GM21528 (cell line): Measurements from ENCODE around the gene FBXL7.
"Not testable (repeated sequence)": the region's sequence is repeated elsewhere in the genome, so short reads cannot be mapped to it uniquely, and the experiment has no call there.

Experiments
- ATAC-seq: cut with Tn5 transposase; IDR thresholded peaks from one replicate; pipeline ENCODE4 v1.9.1; 2021; ENCODE audit warnings: mild to moderate bottlenecking, moderate library complexity; ENCODE audit not compliant: unreplicated experiment, low FRiP score

FBXL7 gene

DNA sequence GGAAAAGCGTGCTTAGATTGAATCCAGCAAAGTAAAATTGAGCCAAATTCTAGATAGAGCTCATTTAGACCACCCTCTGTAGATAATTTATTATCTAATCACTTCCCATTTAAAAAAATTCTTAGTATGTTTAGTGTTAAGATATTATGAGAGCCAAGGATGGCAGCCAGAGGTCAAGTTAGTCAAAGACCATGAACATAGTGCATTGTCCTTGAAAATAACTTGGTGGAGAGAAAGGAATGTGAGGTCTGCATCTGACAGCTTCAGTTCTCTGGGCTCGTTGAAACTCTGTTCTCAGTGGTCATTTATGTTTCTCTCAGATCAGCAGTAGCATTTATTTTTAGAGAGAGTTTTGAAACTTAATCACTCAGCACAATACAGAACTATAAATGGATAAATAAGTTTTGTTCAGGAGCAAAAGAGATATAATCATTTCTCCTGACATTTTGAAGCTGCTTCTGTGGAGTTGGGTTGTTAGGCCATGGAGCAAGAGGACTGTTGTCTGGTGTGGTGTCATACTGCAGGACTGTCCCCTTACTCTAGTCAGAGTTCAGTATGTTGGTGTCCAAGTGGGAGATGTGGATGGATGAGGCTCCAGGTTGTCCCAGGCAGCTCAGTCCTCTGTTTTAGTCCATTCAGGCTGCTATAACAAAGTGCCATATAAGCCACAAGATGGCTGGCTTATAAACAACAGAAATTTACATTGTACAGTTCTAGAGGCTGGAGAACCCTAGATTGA, 337.7 kb downstream of the FBXL7 start:
- ATAC-seq, result no peak

DNA sequence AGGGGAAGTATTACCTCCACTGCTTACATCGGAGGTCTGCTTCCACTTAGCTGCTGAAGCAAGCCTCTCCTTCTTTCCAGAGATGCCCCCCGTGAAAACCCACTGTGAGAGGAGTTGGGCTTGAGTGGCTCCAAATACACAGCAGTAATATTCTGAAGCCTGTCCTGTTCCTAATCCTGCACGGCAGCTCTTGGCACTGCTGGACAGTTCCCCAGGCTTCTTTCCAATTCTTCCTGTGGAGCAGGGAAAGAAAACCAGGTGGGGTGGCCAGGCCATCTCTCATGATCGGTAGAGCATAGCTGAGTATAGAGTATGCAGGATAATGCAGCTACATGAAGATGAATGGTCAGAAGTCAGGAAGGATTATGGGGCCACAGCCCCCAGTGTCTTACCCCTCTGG, 344.3 kb downstream of the FBXL7 start:
- ATAC-seq, result no peak

DNA sequence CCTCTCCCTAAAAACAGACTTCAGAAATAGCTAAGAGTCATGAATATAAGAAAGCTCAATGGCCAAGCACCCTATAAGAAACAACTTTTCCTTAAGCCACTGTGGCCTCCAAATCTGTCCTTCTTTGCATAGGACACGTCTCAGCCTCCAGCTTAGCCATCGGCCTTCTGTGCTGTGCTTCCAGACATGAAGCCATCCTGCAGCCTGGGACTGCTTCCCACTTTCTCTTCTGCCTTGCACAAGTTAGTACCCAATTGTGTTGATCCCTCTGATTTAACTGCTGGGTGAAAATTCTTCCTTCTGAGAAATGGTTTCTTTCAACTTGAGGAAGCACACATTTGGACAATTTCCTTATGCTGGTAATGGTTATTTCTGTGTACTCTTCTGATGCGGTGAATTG, 344.9 kb downstream of the FBXL7 start:
- ATAC-seq, result no peak

DNA sequence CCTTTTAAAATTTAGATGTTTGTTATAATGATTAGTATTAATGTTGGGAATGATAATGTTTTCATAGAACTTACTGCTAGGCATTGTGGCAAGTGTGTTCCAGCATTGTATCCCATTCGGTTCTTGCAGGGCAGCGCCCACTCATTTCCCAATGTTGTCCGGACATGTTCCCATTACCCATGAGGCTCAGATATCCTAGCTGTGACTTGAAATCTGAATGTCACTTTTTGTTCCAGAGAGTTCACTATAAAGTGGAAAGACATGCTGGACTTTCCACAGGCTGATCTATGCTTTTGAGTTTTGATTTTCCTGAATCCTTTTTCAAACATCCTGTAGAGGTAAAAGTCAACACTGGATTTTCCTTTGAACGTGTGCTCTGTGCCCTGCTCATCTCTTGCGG, 350.6 kb downstream of the FBXL7 start:
- no peak for ATAC-seq

DNA sequence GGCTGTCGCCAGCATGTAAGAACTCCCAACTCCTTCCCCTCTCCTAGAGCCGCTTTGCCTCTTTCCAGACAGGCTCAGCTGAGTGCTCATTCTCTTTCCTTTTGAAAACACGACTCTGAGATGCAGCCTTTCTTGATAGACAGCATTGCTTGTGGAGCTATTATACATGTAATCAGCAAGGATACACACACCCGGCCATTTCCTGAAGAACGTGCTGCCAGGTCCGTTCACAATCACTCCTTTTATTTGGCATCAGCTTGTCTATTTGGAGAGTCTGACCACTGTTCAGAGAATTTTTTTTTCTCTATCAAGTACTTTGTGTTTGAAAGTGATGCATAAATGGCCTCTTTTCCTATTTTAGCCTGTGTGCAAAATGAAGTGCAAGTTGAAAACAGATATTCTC, 351.0 kb downstream of the FBXL7 start:
- no peak for ATAC-seq

DNA sequence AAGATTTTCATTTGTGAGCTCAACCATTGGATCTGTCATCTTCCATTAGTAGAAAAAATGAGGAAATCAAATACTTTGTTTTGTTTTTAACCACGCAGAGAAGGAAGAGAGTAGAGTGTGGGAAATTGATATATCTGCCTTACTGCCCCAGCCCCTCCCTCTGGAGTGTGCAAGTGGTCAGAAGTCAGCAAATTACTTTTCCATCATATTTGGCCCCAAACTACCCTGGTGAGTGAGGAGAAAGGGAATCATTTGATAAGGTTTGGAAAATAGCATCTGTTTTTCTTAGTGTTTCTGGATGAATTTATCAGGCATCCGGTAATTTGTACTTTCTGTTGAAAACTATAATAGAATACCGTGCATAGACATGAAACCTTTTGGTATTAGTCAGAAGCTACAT, 352.2 kb downstream of the FBXL7 start:
- no peak for ATAC-seq

DNA sequence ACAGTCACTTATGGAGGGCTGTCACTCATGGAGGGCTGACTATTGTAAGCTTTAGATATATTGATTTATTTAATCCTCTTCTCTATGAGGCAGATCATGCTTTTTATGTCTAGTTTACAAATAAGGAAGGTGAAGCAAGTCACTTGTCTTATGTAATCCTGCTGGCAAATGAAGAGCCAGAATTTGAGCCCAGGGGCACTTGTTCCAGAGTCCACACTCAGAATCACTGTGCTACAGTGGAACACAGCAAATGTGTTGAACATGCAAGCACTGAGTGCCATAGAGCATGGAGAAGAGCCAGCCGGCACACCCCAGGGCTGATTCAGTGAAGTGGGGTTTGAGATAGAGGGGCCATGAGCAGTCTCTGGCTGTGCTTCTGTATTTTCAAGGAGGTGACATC, 353.0 kb downstream of the FBXL7 start:
- no peak for ATAC-seq

DNA sequence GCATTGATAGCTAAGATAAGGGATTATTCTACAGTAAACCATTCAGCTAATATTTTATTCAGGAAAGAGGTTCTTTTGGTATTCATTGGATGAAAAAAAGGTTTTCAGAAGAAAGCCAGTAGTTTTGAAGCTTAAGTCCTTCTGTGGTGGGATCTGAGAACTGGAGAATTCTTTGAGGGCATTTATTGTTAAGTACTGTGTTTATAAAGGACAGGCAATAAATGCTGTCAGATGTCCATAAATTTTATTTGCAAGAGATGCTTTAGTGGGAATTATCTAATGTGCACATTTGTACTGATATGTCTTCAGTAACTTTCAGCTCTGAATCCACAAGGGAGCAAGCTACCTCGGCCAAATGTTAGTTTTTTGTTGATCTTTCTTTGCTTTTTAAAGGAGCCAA, 358.3 kb downstream of the FBXL7 start:
- ATAC-seq, result no peak

DNA sequence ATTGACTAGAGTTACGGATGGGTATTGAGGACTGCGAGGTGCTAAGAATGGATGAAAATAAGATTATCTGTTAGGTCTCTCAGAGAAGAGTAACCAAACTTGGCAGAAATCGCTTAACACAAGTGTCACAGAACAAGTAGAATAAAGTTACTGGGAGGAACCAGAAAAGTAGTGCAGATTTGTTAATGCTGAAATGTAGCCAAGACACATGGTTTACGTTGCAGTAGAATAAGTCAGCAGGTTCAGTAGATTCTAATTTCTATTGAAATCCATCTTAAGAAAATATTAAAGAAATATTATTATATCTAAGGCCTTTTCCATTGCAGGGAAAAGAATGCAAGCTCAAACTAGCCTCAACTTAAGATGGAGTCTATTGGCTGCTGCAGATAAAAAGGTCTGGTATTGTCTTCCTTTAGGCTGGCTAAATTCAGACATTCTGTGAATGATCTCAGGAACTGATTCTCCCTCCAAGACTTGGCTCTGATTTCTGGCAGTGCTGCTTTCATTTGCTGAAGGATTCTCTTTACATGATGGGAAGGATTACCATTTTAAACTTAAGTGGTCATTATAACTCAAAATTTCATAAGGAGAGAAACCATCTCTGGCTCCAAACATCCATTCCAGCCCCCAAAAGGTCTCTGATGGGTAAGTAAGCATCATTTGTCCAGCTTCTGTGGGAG, 364.7 kb downstream of the FBXL7 start:
- no peak for ATAC-seq

DNA sequence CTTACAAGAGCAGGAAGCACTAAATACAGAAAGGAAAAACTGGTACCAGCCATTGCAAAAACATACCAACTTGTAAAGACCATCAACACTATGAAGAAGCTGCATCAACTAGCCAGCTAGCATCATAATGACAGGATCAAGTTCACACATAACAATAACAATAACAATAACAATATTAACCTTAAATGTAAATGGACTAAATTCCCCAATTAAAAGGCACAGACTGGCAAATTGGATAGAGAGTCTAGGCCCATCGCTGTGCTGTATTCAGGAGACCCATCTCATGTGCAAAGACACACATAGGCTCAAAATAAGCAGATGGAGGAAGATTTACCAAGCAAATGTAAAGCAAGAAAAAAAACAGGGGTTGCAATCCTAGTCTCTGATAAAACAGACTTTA, 372.3 kb downstream of the FBXL7 start:
- ATAC-seq, result not testable (repeated sequence)

DNA sequence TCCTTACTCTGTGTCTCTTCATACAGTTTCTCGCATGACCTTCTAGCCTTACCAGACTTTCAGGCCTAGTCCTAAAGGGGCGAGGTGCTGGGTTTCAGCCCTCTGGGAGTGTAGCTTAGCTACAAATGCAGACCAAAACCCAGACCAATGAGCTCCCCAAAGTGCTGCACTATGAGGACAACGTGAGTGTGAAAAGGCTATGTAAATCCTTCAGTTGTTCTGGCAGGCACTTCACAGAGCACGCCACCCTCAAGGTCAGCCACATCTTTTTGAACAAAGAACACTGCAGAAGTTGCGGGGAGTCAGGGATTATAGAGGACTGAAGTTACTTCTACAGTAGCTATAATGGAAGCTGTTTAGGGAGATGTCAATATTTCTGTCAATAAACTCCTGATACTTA, 377.9 kb downstream of the FBXL7 start:
- no peak for ATAC-seq

DNA sequence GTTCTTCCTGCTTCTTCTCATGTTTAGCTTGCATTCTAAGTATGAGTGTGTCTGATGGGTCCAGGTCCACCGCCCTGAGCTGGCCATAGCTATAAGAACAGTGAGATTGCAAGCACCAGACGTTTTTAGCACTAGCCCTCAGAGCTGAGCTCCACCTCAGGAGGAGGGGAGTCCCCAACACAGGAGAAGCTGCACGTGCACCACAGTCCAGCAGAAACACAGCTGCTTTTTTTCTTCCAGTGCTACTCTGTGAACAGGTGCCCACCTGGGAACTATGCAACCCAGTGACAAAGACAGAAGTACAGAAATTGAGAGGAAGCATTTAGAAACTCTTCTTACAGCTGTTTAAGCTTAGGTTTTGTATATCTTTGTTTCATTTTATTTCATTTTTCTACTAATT, 380.2 kb downstream of the FBXL7 start:
- no peak for ATAC-seq

DNA sequence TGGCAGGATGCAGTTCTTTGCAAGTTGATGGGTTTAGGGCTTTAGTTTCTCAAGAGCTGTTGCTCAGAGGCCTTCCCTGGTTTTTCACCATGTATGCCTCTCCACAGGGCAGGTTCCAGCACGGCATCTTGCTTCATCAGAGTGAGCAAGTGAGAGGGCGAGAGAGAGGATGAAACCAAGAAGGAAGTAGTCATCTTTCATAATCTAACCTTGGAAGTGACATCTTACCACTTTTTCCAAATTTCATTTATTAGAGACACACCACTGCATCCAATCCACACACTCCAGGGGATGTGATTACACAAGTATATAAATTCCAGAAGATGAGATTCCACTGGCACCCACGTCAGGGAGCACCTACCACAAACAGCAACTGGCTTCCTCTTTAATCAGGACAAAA, 385.2 kb downstream of the FBXL7 start:
- ATAC-seq, result no peak

DNA sequence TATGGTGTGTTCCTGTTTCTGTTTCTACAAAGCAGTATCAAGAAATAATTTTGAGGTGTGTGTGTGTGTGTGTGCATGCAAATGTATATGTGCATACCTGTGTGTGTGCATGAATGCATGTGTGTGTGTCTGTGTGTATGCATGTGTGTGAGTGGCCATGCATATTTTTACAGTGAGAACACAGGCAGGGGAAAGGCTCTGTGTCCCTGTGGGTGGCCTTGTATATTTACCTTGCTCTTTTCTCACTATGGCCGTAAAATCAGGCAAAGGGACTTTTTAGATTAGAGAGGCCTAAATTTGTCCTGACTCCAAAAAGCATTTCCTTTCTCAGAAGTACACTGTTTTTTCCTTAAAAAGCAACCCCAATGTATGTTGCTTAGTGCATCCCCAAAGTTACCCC, 386.2 kb downstream of the FBXL7 start:
- no peak for ATAC-seq

DNA sequence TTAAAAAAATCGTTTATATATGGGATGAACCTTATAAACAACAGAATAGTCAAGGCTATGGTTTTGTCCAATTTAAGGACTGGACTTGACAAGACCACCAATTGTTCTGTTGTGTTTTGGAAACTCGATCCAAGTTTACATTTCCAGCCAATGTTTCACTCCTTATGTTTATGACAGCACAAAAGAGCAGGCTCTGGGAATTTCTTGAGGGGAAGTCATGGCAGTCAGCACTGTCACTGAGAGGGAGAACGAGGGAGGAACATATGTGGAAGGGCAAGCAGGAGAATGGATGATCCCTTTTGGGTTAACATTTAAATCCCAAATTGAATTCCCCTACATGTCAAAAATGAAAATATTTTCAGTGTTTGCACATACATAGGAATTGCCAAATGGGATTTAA, 387.1 kb downstream of the FBXL7 start:
- ATAC-seq, result no peak

DNA sequence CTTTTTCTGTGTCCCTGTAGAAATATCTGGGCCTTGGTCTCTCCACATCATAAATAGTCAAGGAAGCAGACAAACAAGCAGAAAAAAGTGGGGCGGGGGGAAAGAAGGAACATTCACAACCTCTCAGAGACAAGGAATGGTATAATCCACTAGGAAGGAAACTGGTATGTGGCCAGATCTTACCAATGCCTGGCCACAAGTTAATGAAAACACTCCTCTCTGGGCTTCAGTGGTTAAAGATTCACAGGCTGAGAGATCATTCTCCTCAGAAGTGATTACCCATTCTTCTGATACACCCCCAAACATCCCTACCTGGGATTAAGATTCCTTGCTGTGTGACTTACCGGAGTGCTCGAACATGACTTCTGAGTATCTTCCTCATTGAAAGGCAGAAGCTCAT, 389.0 kb downstream of the FBXL7 start:
- ATAC-seq, result no peak

DNA sequence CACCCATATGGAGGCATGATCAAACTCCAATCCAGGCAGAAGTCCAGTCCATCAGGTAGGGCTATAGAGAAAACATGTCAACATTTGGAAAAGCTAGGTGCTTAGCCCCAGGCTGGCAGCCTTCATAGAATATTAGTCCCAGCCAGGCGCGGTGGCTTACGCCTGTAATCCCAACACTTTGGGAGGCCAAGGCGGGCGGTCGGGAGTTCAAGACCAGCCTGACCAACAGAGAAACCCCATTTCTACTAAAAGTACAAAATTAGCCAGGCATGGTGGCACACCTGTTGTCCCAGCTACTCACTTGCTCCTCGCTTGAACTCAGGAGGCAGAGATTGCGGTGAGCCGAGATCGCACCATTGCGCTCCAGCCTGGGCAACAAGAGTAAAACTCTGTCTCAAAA, 393.9 kb downstream of the FBXL7 start:
- ATAC-seq, result no peak

DNA sequence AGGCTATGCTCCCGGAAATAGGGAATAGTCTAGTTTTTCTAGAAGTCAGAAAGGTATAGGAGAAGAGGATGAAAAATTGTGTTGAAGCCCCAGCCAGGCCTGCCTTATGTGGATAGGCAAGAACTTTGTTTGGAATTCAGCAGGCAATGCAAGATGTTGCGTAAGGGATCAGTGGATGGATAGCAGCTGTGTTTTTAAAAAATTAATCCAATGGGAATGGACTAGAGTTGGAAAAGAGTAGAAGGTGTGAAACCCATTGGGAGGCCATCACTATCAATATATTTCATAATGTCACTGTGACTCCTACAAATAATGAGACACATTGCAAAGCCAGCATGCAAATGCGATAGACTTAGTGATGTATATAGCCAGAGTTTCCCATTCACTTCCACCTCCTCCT, 397.7 kb downstream of the FBXL7 start:
- ATAC-seq, result no peak

DNA sequence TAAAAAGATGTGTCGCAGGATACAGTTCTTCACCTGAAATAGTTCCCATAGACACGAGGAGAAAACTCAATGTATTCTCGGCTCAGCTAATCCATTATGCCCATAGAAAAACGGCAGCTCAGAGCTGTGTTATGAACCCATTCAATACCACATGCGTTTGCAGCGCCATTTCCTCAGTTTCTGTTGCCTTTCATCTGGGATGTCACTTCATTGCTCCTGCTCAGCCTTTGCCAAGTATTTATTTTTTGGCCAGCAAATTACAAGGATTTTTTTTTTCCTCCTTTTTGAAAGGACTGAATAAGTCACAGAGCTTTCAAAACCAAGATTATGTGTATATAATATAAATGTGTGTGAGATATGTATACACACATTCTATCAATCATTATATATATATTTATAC, 398.7 kb downstream of the FBXL7 start:
- ATAC-seq, result no peak

DNA sequence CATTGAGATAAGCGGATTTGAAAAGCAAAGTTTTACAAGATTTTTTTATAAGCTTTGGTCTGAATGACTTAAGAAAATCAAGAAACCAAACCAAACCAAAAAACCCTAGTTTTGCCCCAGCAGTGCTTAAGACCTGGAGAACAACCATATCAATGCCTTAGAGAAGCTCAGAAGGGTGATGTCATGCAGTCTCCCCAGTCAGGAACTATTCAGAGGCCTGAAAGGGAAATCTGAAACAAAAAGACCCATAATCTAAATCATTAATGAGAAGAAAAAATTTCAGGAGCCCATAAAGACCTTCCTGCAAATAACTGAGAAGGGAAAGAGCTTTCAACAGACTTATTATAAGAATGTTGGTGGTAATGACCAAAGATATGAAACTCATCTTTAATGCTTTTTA, 399.5 kb downstream of the FBXL7 start:
- no peak for ATAC-seq

DNA sequence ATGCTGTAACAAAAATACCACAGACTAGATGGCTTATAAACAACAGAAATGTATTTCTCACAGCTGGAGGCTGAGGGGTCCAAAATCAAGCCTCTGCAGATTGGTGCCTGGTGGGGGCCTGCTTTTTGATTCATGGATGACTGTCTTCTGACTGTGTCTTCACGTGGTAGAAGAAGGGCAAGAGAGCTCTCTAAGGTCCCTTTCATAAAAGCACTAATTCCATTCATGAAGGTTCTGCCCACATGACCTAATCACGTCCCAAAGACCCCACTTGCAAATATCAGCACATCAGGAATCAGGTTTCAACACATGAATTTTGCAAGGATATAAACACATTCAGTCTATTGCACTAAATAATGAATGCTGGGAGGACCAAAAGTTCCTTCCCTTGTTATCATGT, 401.2 kb downstream of the FBXL7 start:
- ATAC-seq, result no peak

DNA sequence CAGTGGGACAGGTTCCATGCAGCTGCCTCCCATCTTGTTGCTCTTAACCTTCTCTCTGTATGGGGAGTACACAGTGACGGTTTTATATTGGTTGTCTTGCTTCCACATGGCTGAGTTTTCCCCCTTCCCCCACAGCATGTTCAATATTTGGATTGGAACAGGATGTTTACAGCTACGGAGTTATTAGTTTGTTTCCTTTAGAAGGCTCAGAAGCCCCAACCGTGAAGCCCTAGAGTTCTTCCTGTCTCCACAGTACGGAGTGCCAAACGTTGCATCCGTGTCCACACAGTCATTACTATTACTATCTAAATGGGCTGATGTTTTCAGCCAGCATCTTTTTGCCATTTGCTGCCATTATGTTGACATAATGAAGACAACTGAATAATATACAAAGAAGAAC, 402.1 kb downstream of the FBXL7 start:
- ATAC-seq, result no peak
